Measurements from ENCODE around the gene NXPH4. TPM values are rescaled to one million over a fixed set of nuclear protein-coding genes. Genes with fewer than 3 reads are reported as not detected.

Gene NXPH4
- total RNA-seq, 2 experiments from 2014 or later, result 0.38 to 0.40 TPM

GRCh38 chr12:57242691-57243454 is 26.3 kb downstream of the NXPH4 start:
- ChIA-PET POLR2A (interaction anchor here (0.6 to 1.4 kb wide), 5 partner anchors 14 to 216 kb away, joined by 3 to 12 read pairs (median 3); partner anchors contain the start of gene SHMT2), CTCF (interaction anchor here (0.6 to 12.1 kb wide), 28 partner anchors 13 to 223 kb away, joined by 3 to 327 read pairs (median 4); partner anchors contain the start of genes INHBE, NXPH4 and SHMT2)

GRCh38 chr12:57243521-57244311 is 27.1 kb downstream of the NXPH4 start:
- POLR2A ChIA-PET, result interaction anchor here (0.6 to 1.4 kb wide), 3 partner anchors 14 to 215 kb away, joined by 3 to 12 read pairs (median 6); partner anchors contain the start of gene SHMT2
- CTCF ChIA-PET, result interaction anchor here (0.6 to 12.1 kb wide), 26 partner anchors 9 to 220 kb away, joined by 3 to 327 read pairs (median 4); partner anchors contain the start of genes INHBC, INHBE, NXPH4 and SHMT2

DNA sequence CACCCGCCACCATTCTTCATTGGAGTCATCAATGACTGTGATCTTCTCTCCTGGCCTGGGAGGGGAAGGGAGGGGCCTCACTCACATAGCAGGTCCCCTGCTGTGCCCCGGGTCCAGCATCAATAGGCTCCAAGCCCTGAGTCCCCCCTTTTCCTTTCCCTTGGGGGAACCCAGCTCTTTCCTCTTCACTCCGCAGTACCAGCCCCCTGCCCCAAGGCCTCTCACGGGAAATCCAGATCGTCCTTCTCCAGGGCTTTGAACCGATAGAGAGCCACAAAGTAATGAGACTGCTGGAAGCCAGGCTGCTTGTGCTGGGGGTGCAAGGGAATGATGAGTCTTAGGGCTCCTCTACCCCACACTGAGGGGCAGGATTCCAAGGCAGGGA is 27.7 kb downstream of the NXPH4 start:
- POLR2A ChIA-PET, result no interaction called here

DNA sequence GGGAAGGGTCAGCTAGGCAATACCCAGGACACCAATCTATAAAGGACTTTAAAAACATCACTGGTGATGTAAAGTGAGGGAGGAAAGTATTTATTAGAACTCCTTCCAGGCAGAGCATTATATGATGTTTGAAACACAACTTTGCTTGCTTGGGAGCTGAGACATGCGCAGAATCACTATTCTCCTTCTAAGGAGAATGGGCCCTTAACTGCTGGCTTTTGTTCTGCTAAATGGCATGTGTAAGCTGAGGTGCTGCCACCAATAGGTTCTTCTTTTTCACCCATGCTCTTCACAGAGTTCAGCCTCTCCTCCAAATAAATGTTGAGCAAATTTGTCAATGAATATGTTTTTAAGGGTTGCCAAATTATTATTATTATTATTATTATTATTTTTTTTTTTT is 30.4 kb downstream of the NXPH4 start:
- ChIA-PET POLR2A (no interaction called here), CTCF (interaction anchor here (0.6 to 12.1 kb wide), 3 partner anchors 17 to 33 kb away, joined by 3 to 316 read pairs (median 40); partner anchors contain the start of gene SHMT2)

More for the DNA sequence above, 27.7 kb downstream of the NXPH4 start:
- CTCF ChIA-PET, result interaction anchor here (0.9 to 12.1 kb wide), 8 partner anchors 8 to 211 kb away, joined by 3 to 327 read pairs (median 7); partner anchors contain the start of genes INHBC, INHBE, NXPH4 and SHMT2

DNA sequence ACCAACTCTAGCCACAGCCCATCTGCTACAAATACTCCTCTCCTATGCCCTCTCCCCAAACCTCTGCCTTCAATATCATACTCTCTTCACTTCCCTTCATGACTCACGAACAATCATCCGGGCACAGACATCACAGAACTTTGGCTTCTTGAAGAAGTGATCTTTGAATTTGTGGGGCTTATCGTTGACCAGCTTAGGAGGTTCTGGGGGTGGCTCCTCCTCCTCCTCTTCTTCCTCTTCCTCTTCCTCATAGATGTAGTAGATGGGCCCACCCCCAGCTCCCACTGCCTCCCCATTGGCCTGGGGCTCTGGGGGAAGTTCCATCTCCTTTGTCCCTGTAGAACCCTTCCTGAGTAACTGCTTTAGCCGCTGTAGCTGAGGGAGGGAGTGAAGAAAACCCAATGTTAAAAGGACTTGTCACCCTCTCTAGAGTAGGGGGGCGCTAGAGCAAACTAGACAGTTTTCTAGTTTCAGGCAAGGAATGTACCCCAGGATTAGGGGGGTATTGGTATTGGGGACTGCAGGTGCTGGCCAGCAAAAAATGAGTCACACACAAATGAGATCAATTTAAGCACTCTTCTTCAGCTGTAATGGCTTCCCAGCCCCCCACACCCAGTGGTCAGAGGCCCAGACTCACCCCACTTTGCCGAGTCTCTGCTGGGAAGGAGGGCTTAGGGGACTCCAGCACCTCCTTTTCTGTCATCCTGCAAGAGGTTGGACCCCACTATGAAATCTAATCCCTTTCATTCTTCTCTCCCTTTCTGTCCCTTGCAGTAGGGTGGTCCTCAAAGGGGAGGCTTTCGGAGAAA is 32.5 kb downstream of the NXPH4 start:
- ChIA-PET CTCF (interaction anchor here (0.6 to 6.6 kb wide), 3 partner anchors 8 to 407 kb away, joined by 3 to 40 read pairs (median 3); no protein-coding TSS in a partner anchor), POLR2A (no interaction called here)

- POLR2A ChIA-PET, result no interaction called here
- CTCF ChIA-PET, result interaction anchor here (0.6 to 6.6 kb wide), 4 partner anchors 10 to 307 kb away, joined by 3 to 40 read pairs (median 3); no protein-coding TSS in a partner anchor
Observed at GRCh38 chr12:57250541-57250940, 33.9 kb downstream of the NXPH4 start.

DNA sequence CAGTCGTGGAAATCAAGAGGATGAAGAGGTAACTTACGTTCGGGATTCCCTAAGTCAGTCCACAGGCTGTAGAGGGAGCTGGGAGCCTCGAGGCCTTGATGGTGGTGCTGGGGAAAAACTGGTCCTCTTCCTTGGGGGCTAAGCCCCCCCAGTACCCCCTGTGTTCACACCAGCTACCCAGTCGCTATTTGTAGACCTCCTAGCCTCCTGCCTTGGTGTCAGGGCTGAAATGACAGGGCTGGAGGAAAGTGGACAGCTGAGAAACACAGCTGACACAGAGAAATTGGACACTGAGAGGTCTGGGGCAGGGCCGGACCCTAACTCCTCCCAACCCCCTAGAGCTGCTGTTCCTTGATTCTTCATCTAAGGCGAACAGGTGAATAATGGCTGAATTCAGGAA is 34.4 kb downstream of the NXPH4 start, which contains the start of gene STAC3:
Gene STAC3, minus strand, starts transcription at position 232 of the 400 bp plus-strand sequence. CDS start 1,551 bp downstream, outside the sequence.
- CTCF ChIA-PET, result interaction anchor here (1.5 to 6.6 kb wide), 2 partner anchors 37 to 469 kb away, joined by 3 to 40 read pairs; no protein-coding TSS in a partner anchor
- POLR2A ChIA-PET, result no interaction called here

GRCh38 chr12:57254506-57255280 is 38.1 kb downstream of the NXPH4 start:
- CTCF ChIA-PET, result interaction anchor here (0.8 to 1.0 kb wide), 2 partner anchors 41 to 53 kb away, joined by 3 read pairs; no protein-coding TSS in a partner anchor
- POLR2A ChIA-PET, result interaction anchor here (0.6 kb wide), 1 partner anchor 206 kb away, joined by 8 read pairs; no protein-coding TSS in a partner anchor

GRCh38 chr12:57255916-57256315 is 39.3 kb downstream of the NXPH4 start:
- ChIA-PET POLR2A (no interaction called here), CTCF (interaction anchor here (1.2 kb wide), 1 partner anchor 13 kb away, joined by 4 read pairs; no protein-coding TSS in a partner anchor)

GRCh38 chr12:57258977-57259970 is 42.7 kb downstream of the NXPH4 start:
- CTCF ChIA-PET, result interaction anchor here (1.4 to 1.7 kb wide), 2 partner anchors 11 to 17 kb away, joined by 3 to 6 read pairs; no protein-coding TSS in a partner anchor
- POLR2A ChIA-PET, result no interaction called here

DNA sequence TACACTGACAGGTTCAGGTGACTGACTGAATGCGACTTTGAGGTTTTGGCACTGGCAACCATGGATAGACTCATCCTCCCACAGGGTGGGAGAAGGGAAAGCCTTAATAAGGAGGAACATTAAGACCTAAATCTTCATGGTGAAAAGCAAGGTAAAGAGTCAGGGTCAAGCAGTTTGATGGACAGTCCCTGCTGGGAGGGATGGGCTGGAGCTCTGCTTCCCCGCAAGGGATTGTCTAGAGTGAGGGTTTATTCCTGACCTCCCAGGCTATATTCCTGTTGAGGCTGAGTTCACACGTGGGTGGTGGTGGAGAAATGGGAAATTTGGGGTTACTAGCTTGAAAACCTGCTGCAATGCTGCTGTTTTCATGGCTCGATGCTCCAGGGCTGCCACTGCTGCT is 43.8 kb downstream of the NXPH4 start:
- ChIA-PET CTCF (interaction anchor here (1.0 to 3.0 kb wide), 3 partner anchors 10 to 47 kb away, joined by 3 to 8 read pairs (median 6); no protein-coding TSS in a partner anchor), POLR2A (no interaction called here)

DNA sequence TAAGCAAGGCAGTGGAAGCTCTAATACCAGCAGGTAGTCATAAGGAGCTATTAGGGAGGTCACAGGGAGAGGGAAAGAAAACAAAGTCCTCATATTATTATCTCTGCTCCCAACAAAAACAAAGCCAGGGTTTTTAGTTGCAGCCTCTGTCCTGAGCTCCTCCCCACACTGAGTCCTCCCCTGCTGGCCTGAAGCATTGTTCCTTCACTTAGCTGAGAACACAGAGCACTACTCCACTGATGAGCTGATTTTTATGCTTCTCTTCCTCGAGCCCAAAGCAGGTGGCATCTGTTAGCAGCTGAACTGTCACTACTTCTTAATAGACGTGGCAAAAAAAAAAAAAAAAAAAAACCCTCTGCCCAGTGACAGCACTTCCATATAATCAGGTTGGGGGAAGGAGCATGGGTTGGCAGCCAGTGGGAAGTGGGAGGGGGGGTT is 44.9 kb downstream of the NXPH4 start:
- ChIA-PET CTCF (interaction anchor here (0.6 to 3.0 kb wide), 4 partner anchors 17 to 48 kb away, joined by 3 to 8 read pairs (median 4); no protein-coding TSS in a partner anchor), POLR2A (no interaction called here)

GRCh38 chr12:57262126-57262822 is 45.7 kb downstream of the NXPH4 start:
- ChIA-PET POLR2A (no interaction called here), CTCF (interaction anchor here (0.6 to 3.0 kb wide), 4 partner anchors 19 to 191 kb away, joined by 3 to 8 read pairs (median 4); no protein-coding TSS in a partner anchor)

DNA sequence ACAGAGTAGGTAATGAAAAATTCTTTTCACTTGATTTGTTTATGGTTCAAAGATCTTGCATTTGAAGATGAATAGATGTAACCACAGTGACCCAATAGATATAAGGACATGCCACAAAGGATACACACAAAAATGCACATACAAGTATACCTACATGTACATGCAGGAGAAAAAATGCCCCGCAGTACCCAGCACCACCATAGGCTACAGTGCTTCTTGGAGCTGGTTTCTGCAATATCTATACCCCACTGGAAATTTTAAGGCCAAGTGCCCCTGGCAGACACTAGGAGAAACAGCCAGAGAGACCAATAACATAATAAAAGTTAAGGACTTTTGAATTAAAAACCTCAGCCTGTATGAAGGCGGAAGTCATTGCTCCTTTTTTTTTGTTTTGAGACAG is 46.5 kb downstream of the NXPH4 start:
- ChIA-PET POLR2A (interaction anchor here (0.7 kb wide), 1 partner anchor 200 kb away, joined by 3 read pairs; no protein-coding TSS in a partner anchor), CTCF (interaction anchor here (0.6 to 1.8 kb wide), 7 partner anchors 16 to 392 kb away, joined by 3 to 5 read pairs (median 3); no protein-coding TSS in a partner anchor)

DNA sequence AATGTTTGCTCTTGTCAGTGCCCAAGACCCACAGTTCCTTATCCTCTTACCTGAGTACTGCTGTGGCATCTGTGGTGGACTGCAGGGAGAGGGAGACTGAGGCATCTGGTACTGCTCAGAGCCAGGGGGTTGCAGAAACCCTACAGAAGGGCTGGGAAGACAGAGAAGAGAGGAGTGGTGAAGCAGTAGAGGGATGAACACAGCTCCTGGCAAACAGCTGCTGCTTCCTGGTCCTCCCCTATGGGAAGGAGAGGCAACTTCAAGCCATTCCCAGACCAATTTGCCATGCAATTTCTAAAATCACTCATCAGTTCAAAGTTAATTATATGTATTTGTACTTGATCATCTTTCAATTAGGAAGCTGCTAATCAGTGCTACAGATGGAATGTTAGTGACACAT is 50.1 kb downstream of the NXPH4 start:
- ChIA-PET CTCF (interaction anchor here (0.8 to 2.0 kb wide), 3 partner anchors 24 to 186 kb away, joined by 3 to 5 read pairs (median 4); no protein-coding TSS in a partner anchor), POLR2A (no interaction called here)

DNA sequence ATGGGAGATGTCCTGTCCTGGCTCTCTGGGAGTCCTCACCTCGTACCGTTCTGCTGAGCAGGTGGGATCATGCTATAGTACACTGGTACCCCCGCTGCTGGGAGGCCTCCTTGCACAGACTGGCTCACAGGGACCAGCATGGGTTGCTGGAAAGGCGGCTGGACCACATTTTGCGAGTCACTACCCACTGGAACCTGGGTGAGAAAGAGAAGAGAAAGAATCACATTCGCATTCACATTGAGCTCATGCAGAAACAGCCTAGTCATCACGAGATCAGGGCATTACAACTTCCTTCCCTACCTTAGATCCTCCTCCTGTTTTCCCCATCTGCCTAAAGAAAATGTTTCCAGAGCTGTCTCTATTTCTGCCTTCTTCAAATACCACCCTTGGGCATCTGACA is 51.7 kb downstream of the NXPH4 start:
- POLR2A ChIA-PET, result no interaction called here
- CTCF ChIA-PET, result no interaction called here
